ENCODE data around the gene BARX2. TPM values are rescaled to one million over a fixed set of nuclear protein-coding genes. Genes with fewer than 3 reads are reported as not detected.
"Not testable (repeated sequence)": the region's sequence is repeated elsewhere in the genome, so short reads cannot be mapped to it uniquely, and the experiment has no call there.

The BARX2 gene
- total RNA-seq (not detected), polyA plus RNA-seq (not detected)

GRCh38 chr11:129375751-129376657, at the start of gene BARX2:
BARX2 (plus strand) TSS chr11:129375848; CDS start chr11:129376036, 188 bp downstream.
- H3K27ac Mint-ChIP-seq: no peak within 1 kb of the TSS
- H3K27me3 Mint-ChIP-seq: peaks cover 53 to 60% of the 10 kb centered on the region in 2 donors
- ChIA-PET CTCF (no interaction called here), POLR2A (no interaction called here)
- peaks cover 4 to 33% (median 10%) of the 10 kb centered on the region in 3 donors for H3K4me1 Mint-ChIP-seq
- Histone ChIP-seq H3K36me3 (ENCODE audit: insufficient read depth, low read length) (no peaks in the 10 kb centered on the region), H3K27ac (ENCODE audit: low read depth, low read length) (no peak within 1 kb of the TSS), H3K4me3 (ENCODE audit: low read length) (no peak within 1 kb of the TSS), H3K27me3 (ENCODE audit: insufficient read depth, low read length, poor library complexity, severe bottlenecking) (peaks cover 11% of the 10 kb centered on the region), H3K9me3 (ENCODE audit: low read length) (no peaks in the 10 kb centered on the region), H3K4me1 (ENCODE audit: insufficient read depth, low read length) (no peaks in the 10 kb centered on the region)
- peaks cover 0 to 3% (median 0%) of the 10 kb centered on the region in 5 donors for H3K9me3 Mint-ChIP-seq
- no peak for DNase-seq
- H3K36me3 Mint-ChIP-seq: no peaks in the 10 kb centered on the region
- peak within 1 kb of the TSS in 4 of 7 donors; percentile 17 to 59 (median 53) for H3K4me3 Mint-ChIP-seq

- H3K9me3 Mint-ChIP-seq: no peaks in the 10 kb centered on the region
- no peaks in the 10 kb centered on the region for H3K36me3 ChIP-seq (ENCODE audit: insufficient read depth, low read length)
- no peaks in the 10 kb centered on the region for H3K4me1 ChIP-seq (ENCODE audit: insufficient read depth, low read length)
- H3K4me1 Mint-ChIP-seq: no peaks in the 10 kb centered on the region
- H3K9me3 ChIP-seq (ENCODE audit: low read length): no peaks in the 10 kb centered on the region
- no peak overlapping the region for H3K27ac Mint-ChIP-seq
- no peaks in the 10 kb centered on the region for H3K27me3 Mint-ChIP-seq
- no peak overlapping the region for H3K4me3 ChIP-seq (ENCODE audit: low read length)
- no peaks in the 10 kb centered on the region for H3K36me3 Mint-ChIP-seq
- H3K27ac ChIP-seq (ENCODE audit: low read depth, low read length): no peak overlapping the region
- ChIA-PET CTCF (no interaction called here), POLR2A (no interaction called here)
- no peak overlapping the region for H3K4me3 Mint-ChIP-seq
- no peaks in the 10 kb centered on the region for H3K27me3 ChIP-seq (ENCODE audit: insufficient read depth, low read length, poor library complexity, severe bottlenecking)
- DNase-seq: no peak
These were observed 48.7 kb upstream of the BARX2 start for GRCh38 chr11:129326921-129327320.

GRCh38 chr11:129327708-129328107, 47.9 kb upstream of the BARX2 start:
- H3K27ac ChIP-seq (ENCODE audit: low read depth, low read length); H3K4me3 Mint-ChIP-seq; H3K4me1 ChIP-seq (ENCODE audit: insufficient read depth, low read length); POLR2A ChIA-PET; H3K4me3 ChIP-seq (ENCODE audit: low read length); H3K36me3 Mint-ChIP-seq; H3K27me3 Mint-ChIP-seq; DNase-seq; H3K9me3 Mint-ChIP-seq; H3K9me3 ChIP-seq (ENCODE audit: low read length); H3K27ac Mint-ChIP-seq; CTCF ChIA-PET; H3K36me3 ChIP-seq (ENCODE audit: insufficient read depth, low read length); H3K4me1 Mint-ChIP-seq; H3K27me3 ChIP-seq (ENCODE audit: insufficient read depth, low read length, poor library complexity, severe bottlenecking): not testable (repeated sequence)

GRCh38 chr11:129328756-129329155, 46.9 kb upstream of the BARX2 start:
- Histone ChIP-seq H3K36me3 (ENCODE audit: insufficient read depth, low read length) (no peaks in the 10 kb centered on the region), H3K4me3 (ENCODE audit: low read length) (no peak overlapping the region), H3K9me3 (ENCODE audit: low read length) (no peaks in the 10 kb centered on the region), H3K4me1 (ENCODE audit: insufficient read depth, low read length) (no peaks in the 10 kb centered on the region), H3K27me3 (ENCODE audit: insufficient read depth, low read length, poor library complexity, severe bottlenecking) (no peaks in the 10 kb centered on the region), H3K27ac (ENCODE audit: low read depth, low read length) (no peak overlapping the region)
- CTCF ChIA-PET: no interaction called here
- POLR2A ChIA-PET: no interaction called here
- no peak overlapping the region for H3K4me3 Mint-ChIP-seq
- H3K27me3 Mint-ChIP-seq: no peaks in the 10 kb centered on the region
- no peaks in the 10 kb centered on the region for H3K36me3 Mint-ChIP-seq
- no peak overlapping the region for H3K27ac Mint-ChIP-seq
- no peaks in the 10 kb centered on the region for H3K9me3 Mint-ChIP-seq
- DNase-seq: no peak
- H3K4me1 Mint-ChIP-seq: no peaks in the 10 kb centered on the region

- Mint-ChIP-seq H3K9me3 (no peaks in the 10 kb centered on the region), H3K27me3 (no peaks in the 10 kb centered on the region), H3K4me1 (no peaks in the 10 kb centered on the region), H3K36me3 (no peaks in the 10 kb centered on the region), H3K4me3 (no peak overlapping the region), H3K27ac (no peak overlapping the region)
- Histone ChIP-seq H3K27ac (ENCODE audit: low read depth, low read length) (no peak overlapping the region), H3K9me3 (ENCODE audit: low read length) (no peaks in the 10 kb centered on the region), H3K4me1 (ENCODE audit: insufficient read depth, low read length) (no peaks in the 10 kb centered on the region), H3K4me3 (ENCODE audit: low read length) (no peak overlapping the region), H3K36me3 (ENCODE audit: insufficient read depth, low read length) (no peaks in the 10 kb centered on the region), H3K27me3 (ENCODE audit: insufficient read depth, low read length, poor library complexity, severe bottlenecking) (no peaks in the 10 kb centered on the region)
- ChIA-PET CTCF (interaction anchor here (0.9 to 1.6 kb wide), 3 partner anchors 9 to 101 kb away, joined by 4 to 5 read pairs (median 4); no protein-coding TSS in a partner anchor), POLR2A (no interaction called here)
- DNase-seq: no peak
These were observed 44.4 kb upstream of the BARX2 start for GRCh38 chr11:129331217-129331616.

- peak; percentile 24 to 51 (median 32) for DNase-seq
- no peak overlapping the region for H3K4me3 Mint-ChIP-seq
- Histone ChIP-seq H3K36me3 (ENCODE audit: insufficient read depth, low read length) (no peaks in the 10 kb centered on the region), H3K27ac (ENCODE audit: low read depth, low read length) (no peak overlapping the region), H3K9me3 (ENCODE audit: low read length) (no peaks in the 10 kb centered on the region), H3K27me3 (ENCODE audit: insufficient read depth, low read length, poor library complexity, severe bottlenecking) (no peaks in the 10 kb centered on the region), H3K4me1 (ENCODE audit: insufficient read depth, low read length) (no peaks in the 10 kb centered on the region), H3K4me3 (ENCODE audit: low read length) (no peak overlapping the region)
- POLR2A ChIA-PET: no interaction called here
- no peaks in the 10 kb centered on the region for H3K9me3 Mint-ChIP-seq
- H3K27me3 Mint-ChIP-seq: no peaks in the 10 kb centered on the region
- H3K4me1 Mint-ChIP-seq: no peaks in the 10 kb centered on the region
- CTCF ChIA-PET: interaction anchor here (0.9 to 1.6 kb wide), 3 partner anchors 10 to 102 kb away, joined by 4 to 5 read pairs (median 4); no protein-coding TSS in a partner anchor
- no peak overlapping the region for H3K27ac Mint-ChIP-seq
- no peaks in the 10 kb centered on the region for H3K36me3 Mint-ChIP-seq
These were observed 43.8 kb upstream of the BARX2 start for GRCh38 chr11:129331871-129332274.

GRCh38 chr11:129333873-129334272, 41.8 kb upstream of the BARX2 start:
- no peaks in the 10 kb centered on the region for H3K4me1 ChIP-seq (ENCODE audit: insufficient read depth, low read length)
- H3K27ac ChIP-seq (ENCODE audit: low read depth, low read length): no peak overlapping the region
- peaks cover 0 to 1% (median 0%) of the 10 kb centered on the region in 5 donors for H3K9me3 Mint-ChIP-seq
- H3K27ac Mint-ChIP-seq: no peak overlapping the region
- H3K36me3 ChIP-seq (ENCODE audit: insufficient read depth, low read length): no peaks in the 10 kb centered on the region
- ChIA-PET CTCF (no interaction called here), POLR2A (no interaction called here)
- H3K27me3 ChIP-seq (ENCODE audit: insufficient read depth, low read length, poor library complexity, severe bottlenecking): no peaks in the 10 kb centered on the region
- H3K9me3 ChIP-seq (ENCODE audit: low read length): no peaks in the 10 kb centered on the region
- H3K4me3 Mint-ChIP-seq: no peak overlapping the region
- no peaks in the 10 kb centered on the region for H3K36me3 Mint-ChIP-seq
- H3K4me1 Mint-ChIP-seq: no peaks in the 10 kb centered on the region
- DNase-seq: no peak
- H3K27me3 Mint-ChIP-seq: no peaks in the 10 kb centered on the region
- H3K4me3 ChIP-seq (ENCODE audit: low read length): no peak overlapping the region

- DNase-seq: peak in 2 of 5 donors; percentile 62 to 68
- H3K4me3 ChIP-seq (ENCODE audit: low read length); POLR2A ChIA-PET; CTCF ChIA-PET; H3K27me3 ChIP-seq (ENCODE audit: insufficient read depth, low read length, poor library complexity, severe bottlenecking); H3K9me3 ChIP-seq (ENCODE audit: low read length); H3K4me1 ChIP-seq (ENCODE audit: insufficient read depth, low read length); H3K27ac ChIP-seq (ENCODE audit: low read depth, low read length); H3K4me1 Mint-ChIP-seq; H3K36me3 ChIP-seq (ENCODE audit: insufficient read depth, low read length); H3K27me3 Mint-ChIP-seq; H3K36me3 Mint-ChIP-seq: not testable (repeated sequence)
- Mint-ChIP-seq H3K27ac (peak overlapping the region in 1 of 8 donors; percentile 60), H3K9me3 (peaks cover 0 to 11% (median 3%) of the 10 kb centered on the region in 5 donors), H3K4me3 (peak overlapping the region in 2 of 7 donors; percentile 51 to 64)
These were observed 31.2 kb upstream of the BARX2 start for GRCh38 chr11:129344301-129344940.

Measured in CD8-positive, alpha-beta memory T cell (primary cell).